Measurements from ENCODE around the gene COX7A2. TPM values are rescaled to one million over a fixed set of nuclear protein-coding genes. Genes with fewer than 3 reads are reported as not detected.
A peak's percentile ranks its signal among the peaks of the same experiment; 100 is the strongest.

COX7A2 gene
- polyA plus RNA-seq, 1 donor (not counting 4 experiments of a cell fraction or from before 2014, with no cell fraction given) = 474 TPM

GRCh38 chr6:75217193-75217592 lies 26.4 kb downstream of the COX7A2 start:
- Histone ChIP-seq H4K20me1 (ENCODE audit: control insufficient read depth, extremely low read depth, insufficient read depth, low read length) (no peaks in the 10 kb centered on the region), H3K9me1 (ENCODE audit: control insufficient read depth, extremely low read depth, insufficient read depth, low read length) (no peaks in the 10 kb centered on the region), H3K4me1 (ENCODE audit: control insufficient read depth, extremely low read depth, insufficient read depth, low read length) (peaks cover 9% of the 10 kb centered on the region), H2AFZ (ENCODE audit: control insufficient read depth, low read length) (peak overlapping the region; percentile 4), H3K27me3 (ENCODE audit: control insufficient read depth, extremely low read depth, insufficient read depth, low read length) (no peaks in the 10 kb centered on the region), H3K27ac (ENCODE audit: control insufficient read depth, insufficient read depth, low read length) (no peak overlapping the region), H3K9ac (ENCODE audit: control insufficient read depth, extremely low read depth, insufficient read depth, low read length) (no peak overlapping the region), H3K4me3 (ENCODE audit: control insufficient read depth in 2 of 3, extremely low read depth in 1 of 3, insufficient read depth in 2 of 3, low read depth in 1 of 3, low read length in 3 of 3) (no peak overlapping the region), H3K9me3 (ENCODE audit: control insufficient read depth, low read depth, low read length) (no peaks in the 10 kb centered on the region), H3K36me3 (ENCODE audit: control insufficient read depth in 2 of 2, extremely low read depth in 1 of 2, insufficient read depth in 2 of 2, low read length in 2 of 2) (no peaks in the 10 kb centered on the region), H3K4me2 (ENCODE audit: control insufficient read depth, extremely low read depth, insufficient read depth, low read depth, low read length) (no peak overlapping the region), H3K79me2 (ENCODE audit: control insufficient read depth, insufficient read depth, low read length) (no peaks in the 10 kb centered on the region)
- peak; percentile 17 for FAIRE-seq
- DNase-seq (ENCODE audit: low read depth, low spot score) = no peak
- TF ChIP-seq EZH2 (IDR thresholded peaks at IDR 0.05; ENCODE audit: low read length) (no peak), CTCF (optimal IDR thresholded peaks at IDR 0.05 in 1 of 3, IDR thresholded peaks at IDR 0.05 in 1 of 3, conservative IDR thresholded peaks at IDR 0.05 in 1 of 3; ENCODE audit: extremely low read depth in 1 of 3, insufficient read depth in 2 of 3, low read length in 3 of 3) (no peak)
- dilution Hi-C loops (cut with MboI; ENCODE audit: extremely low pct_ligation_motif_present, low sequenced_read_pairs) = no loop called here

- H3K27ac ChIP-seq (ENCODE audit: control insufficient read depth, insufficient read depth, low read length) = no peak overlapping the region
- peak; percentile 17 for FAIRE-seq
These were observed 28.3 kb downstream of the COX7A2 start for GRCh38 chr6:75215291-75215690.

More at GRCh38 chr6:75215291-75215690, 28.3 kb downstream of the COX7A2 start:
- no peak overlapping the region for H3K9ac ChIP-seq (ENCODE audit: control insufficient read depth, extremely low read depth, insufficient read depth, low read length)
- peaks cover 9% of the 10 kb centered on the region for H3K4me1 ChIP-seq (ENCODE audit: control insufficient read depth, extremely low read depth, insufficient read depth, low read length)
- H3K79me2 ChIP-seq (ENCODE audit: control insufficient read depth, insufficient read depth, low read length) = no peaks in the 10 kb centered on the region
- TF ChIP-seq CTCF (optimal IDR thresholded peaks at IDR 0.05 in 1 of 3, IDR thresholded peaks at IDR 0.05 in 1 of 3, conservative IDR thresholded peaks at IDR 0.05 in 1 of 3; ENCODE audit: extremely low read depth in 1 of 3, insufficient read depth in 2 of 3, low read length in 3 of 3) = no peak
- no peak for TF ChIP-seq EZH2 (IDR thresholded peaks at IDR 0.05; ENCODE audit: low read length)
- H3K27me3 ChIP-seq (ENCODE audit: control insufficient read depth, extremely low read depth, insufficient read depth, low read length) = no peaks in the 10 kb centered on the region
- dilution Hi-C loops (cut with MboI; ENCODE audit: extremely low pct_ligation_motif_present, low sequenced_read_pairs) = no loop called here
- H4K20me1 ChIP-seq (ENCODE audit: control insufficient read depth, extremely low read depth, insufficient read depth, low read length) = no peaks in the 10 kb centered on the region
- peak overlapping the region; percentile 42 for H2AFZ ChIP-seq (ENCODE audit: control insufficient read depth, low read length)
- no peak for DNase-seq (ENCODE audit: low read depth, low spot score)
- H3K9me3 ChIP-seq (ENCODE audit: control insufficient read depth, low read depth, low read length) = no peaks in the 10 kb centered on the region
- no peaks in the 10 kb centered on the region for H3K36me3 ChIP-seq (ENCODE audit: control insufficient read depth in 2 of 2, extremely low read depth in 1 of 2, insufficient read depth in 2 of 2, low read length in 2 of 2)
- H3K9me1 ChIP-seq (ENCODE audit: control insufficient read depth, extremely low read depth, insufficient read depth, low read length) = no peaks in the 10 kb centered on the region
- peak overlapping the region in 1 of 3 experiments; percentile 6 for H3K4me3 ChIP-seq (ENCODE audit: control insufficient read depth in 2 of 3, extremely low read depth in 1 of 3, insufficient read depth in 2 of 3, low read depth in 1 of 3, low read length in 3 of 3)
- H3K4me2 ChIP-seq (ENCODE audit: control insufficient read depth, extremely low read depth, insufficient read depth, low read depth, low read length) = peak overlapping the region; percentile 49

Data from keratinocyte (primary cell).